NCI-H2196 (cell line): ENCODE measurements around the gene HSD17B2.
"Not testable (repeated sequence)": the region's sequence is repeated elsewhere in the genome, so short reads cannot be mapped to it uniquely, and the experiment has no call there.

Experiments used
- DNase-seq: peaks from one replicate; lab custom pipeline; 2025; ENCODE audit not compliant: unreplicated experiment; lab: John Stamatoyannopoulos, UW

The HSD17B2 gene

DNA sequence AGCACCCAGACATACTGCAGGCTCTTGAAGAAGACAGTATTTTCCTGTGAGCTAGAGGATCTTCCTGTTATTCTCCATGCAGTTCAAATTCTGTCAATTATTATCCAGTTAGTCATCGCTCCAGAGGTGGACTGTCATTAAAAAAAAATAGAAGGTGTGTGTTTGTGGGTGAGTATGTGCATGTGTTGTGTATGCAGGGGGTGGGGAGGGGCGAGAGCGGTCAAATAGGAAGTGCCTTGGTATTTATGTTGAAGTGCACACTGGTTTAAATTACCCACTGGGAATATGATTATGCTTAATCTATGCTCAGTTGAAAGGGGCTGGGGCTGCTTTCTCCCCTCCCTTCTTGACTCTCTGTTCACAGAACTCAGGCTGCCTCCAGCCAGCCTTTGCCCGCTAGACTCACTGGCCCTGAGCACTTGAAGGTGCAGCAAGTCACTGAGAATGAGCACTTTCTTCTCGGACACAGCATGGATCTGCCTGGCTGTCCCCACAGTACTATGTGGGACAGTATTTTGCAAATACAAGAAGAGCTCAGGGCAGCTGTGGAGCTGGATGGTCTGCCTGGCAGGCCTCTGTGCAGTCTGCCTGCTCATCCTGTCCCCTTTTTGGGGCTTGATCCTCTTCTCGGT lies at the start of gene HSD17B2:
Gene HSD17B2, plus strand, starts transcription at position 273 of the 632 bp plus-strand sequence. Its CDS starts 172 bp downstream, at position 445.
- DNase-seq, result no peak

- no peak for DNase-seq
Observed at GRCh38 chr16:81987121-81987520, 47.9 kb upstream of the HSD17B2 start.

- no peak for DNase-seq
Observed at GRCh38 chr16:81987706-81988105, 47.3 kb upstream of the HSD17B2 start.

GRCh38 chr16:81992859-81993258 lies 42.2 kb upstream of the HSD17B2 start:
- DNase-seq, result no peak

GRCh38 chr16:81994485-81994884 lies 40.6 kb upstream of the HSD17B2 start:
- no peak for DNase-seq

GRCh38 chr16:81995651-81996050 lies 39.4 kb upstream of the HSD17B2 start:
- no peak for DNase-seq

DNA sequence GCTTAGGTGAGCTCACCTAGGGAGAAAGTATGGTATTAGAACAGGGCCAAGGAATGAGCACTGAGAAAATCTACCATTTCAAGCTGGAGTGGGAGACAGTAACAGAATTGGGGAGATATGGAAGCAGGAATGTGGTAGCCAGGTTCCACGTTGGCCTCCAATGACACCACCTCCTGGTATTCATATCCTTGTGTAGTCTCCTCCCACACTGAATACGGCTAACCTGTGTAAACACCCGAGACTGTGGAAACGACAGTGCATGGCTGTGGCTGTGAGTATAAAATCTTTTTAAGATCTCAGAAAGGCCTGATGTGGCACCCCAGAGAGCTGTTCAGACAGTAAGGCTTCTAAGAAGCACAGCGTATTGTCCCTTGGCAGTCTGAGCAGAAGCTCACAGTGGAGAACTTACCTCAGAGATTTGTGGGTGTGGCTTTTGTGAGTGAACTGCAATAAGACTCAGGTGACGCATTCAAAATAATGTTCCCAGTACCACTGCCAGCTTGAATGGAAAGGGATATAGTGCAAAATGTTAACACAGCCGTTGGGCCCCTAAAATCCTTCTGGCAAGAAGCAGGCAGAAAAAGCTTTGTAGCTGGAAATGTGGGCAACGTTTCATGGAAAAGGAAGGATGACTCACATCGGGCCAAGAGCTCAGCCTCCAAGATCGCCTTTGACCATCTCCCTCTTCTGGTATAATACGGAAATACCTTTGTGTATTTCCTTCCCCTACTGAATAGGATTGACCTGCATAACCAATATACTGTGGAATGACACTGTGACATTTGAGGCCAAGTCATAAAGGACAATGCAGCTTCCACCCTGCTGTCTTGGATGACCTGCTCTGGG lies 38.2 kb upstream of the HSD17B2 start:
- no peak for DNase-seq

DNA sequence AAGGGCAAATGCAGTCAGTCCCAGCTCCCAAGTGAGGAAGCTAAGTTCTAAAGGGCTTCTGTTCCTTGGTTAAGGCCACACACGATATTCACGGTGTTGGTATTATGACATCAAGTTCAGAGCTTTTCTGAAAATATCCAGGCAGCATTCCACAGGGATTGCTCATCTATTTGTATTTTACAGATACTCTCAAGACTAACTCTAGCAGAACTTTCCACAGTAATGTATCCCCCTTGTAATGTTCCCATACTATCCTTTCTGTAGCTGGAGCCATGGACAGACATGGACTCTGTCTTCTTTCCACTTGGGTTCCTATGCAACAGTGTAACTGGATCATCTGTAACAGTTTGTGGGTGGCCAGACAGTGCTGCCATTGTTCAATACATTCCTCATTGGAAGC lies 37.3 kb upstream of the HSD17B2 start:
- DNase-seq, result no peak

GRCh38 chr16:82002831-82003230 lies 32.2 kb upstream of the HSD17B2 start:
- DNase-seq, result no peak

- DNase-seq, result no peak
Observed at GRCh38 chr16:82004601-82005000, 30.5 kb upstream of the HSD17B2 start.

DNA sequence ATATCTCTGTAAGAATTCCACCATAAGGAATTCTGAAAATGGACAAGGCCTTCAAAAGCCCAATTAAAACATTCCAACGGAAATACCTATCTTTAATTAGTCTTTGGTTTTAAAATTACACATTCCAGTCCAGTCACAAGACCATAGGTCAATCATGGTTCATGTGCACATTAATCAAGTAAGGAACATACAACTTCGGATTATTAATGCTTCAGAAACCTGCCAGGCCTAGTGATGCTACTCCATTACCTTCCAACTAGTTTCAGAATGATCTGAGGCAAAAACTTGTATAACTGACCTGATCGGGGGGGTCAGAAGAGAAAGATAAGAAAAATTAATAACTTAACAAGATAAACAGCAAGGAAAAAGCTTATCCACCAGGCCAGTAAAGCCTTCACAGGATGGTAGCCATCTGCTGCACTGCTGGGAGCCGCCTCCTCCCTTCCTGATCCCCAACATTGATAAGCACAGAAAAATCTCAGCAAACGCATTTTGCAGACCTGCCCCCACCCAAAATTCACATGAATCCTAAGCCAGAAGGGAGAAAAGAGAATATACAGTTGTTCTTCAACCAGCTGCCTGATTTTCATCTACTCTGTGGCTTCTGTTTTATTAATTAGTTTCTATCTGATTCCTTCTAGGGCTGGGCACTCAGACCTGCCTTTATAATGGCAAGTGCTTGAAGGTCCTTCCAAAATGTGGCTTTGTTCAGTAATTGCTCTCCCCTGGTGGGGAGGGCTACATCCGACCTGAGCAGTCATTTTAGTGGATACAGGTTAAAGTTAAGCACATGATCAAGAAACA lies 29.8 kb upstream of the HSD17B2 start:
- DNase-seq, result no peak

GRCh38 chr16:82006036-82006435 lies 29.0 kb upstream of the HSD17B2 start:
- DNase-seq, result no peak

DNA sequence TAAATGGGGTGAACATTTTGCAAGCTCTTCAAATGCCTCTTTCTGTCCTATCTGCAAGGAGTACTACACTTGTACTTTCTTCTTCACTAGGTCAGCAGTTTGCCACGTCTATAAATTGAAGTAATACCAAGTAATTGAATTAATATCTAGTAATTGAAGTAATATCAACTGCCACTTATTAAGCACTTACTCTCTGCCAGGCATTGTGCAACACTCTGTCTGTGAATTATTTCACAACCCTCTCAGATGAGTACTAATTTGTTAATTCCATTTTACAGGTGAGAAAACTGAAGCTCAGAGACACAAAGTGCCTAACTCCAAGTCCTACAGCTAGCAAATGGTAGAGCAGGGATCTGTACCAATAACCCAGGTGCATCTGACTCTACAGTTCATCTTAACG lies 27.9 kb upstream of the HSD17B2 start:
- no peak for DNase-seq

- DNase-seq, result no peak
Observed at GRCh38 chr16:82008957-82009592, 26.0 kb upstream of the HSD17B2 start.

DNA sequence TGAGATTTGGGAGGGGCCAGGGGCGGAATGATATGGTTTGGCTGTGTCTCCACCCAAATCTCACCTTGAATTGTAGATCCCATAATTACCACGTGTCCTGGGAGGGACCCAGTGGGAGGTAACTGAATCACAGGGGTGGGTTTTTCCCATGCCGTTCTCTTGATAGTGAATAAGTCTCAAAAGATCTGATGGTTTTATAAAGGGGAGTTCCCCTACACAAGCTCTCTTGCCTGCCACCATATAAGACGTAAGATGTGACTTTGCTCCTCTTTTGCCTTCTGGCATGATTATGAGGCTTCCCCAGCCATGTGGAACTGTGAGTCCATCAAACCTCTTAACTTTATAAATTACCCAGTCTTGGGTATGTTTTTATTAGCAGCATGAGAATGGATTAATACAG lies 25.3 kb upstream of the HSD17B2 start:
- DNase-seq, result not testable (repeated sequence)

DNA sequence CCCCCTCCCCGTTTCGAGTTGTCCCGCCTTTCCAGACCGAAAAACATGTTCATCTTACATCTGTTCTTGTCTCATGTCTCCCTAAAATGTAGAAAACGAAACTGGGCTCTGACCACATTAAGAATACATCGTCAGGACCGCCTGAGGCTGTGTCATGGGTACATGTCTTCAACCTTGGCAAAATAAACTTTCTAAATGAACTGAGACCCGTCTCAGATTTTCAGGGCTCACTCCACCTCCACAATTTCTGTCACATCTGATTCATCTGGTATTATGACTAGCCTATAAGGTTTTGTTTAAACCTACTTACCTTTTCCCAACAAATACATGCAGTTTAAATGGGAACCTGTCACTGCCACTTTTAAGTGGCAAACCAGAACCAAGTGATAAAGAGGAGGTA lies 24.4 kb upstream of the HSD17B2 start:
- no peak for DNase-seq

- DNase-seq, result peak; percentile 68
Observed at GRCh38 chr16:82011199-82011641, 23.8 kb upstream of the HSD17B2 start, which contains the start of gene SDR42E1. Gene SDR42E1, minus strand, starts transcription at chr16:82011470. Its CDS starts 10,612 bp downstream, at chr16:82000858.

DNA sequence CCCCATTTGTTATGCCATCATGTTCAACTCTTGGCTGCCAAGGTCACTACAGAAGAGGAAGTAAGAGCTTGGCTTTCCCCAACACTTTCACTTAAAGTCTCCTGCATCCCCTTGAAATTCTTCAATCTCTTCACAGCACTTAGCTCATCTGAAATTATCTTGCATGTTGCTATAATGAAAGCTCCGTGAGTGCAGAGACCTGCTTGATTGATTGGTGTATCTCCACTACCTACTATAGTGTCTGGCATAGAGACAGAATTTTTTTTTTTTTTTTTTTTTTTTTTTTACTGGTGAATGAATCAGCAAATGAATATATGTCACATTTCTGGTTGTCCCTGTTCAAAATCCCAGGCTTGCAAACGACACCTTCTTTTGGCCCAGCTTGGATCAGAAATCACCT lies 21.9 kb upstream of the HSD17B2 start:
- no peak for DNase-seq

DNA sequence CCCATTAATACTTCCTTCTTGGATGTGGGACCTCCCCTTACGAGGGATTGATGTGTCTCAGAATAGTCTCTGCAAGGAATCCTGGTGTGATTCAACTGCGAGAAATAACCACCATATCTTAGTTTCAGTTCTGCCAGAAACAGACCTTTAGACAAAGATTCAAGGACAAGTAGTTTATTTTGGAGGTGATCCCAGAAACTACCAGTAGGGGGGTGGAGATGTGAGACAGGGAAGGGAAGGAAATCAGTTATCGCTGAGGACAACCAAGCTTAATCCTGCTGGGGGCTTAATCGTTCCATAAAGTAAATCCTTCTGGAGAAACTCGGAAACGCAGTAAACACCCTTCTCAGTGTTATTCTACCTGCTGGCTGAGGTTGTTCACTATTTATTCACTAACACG lies 18.8 kb upstream of the HSD17B2 start:
- no peak for DNase-seq

- DNase-seq, result no peak
Observed at GRCh38 chr16:82016964-82017363, 18.1 kb upstream of the HSD17B2 start.
